ENCODE data around the gene PCNX3. TPM values are rescaled to one million over a fixed set of nuclear protein-coding genes. Genes with fewer than 3 reads are reported as not detected.
"Not testable (repeated sequence)": the region's sequence is repeated elsewhere in the genome, so short reads cannot be mapped to it uniquely, and the experiment has no call there.

Gene PCNX3
- total and polyA plus RNA-seq, 2 donors (not counting 1 experiment from before 2014, with no cell fraction given) = 8.0 to 14.7 TPM

- no peak overlapping the region for H3K9ac ChIP-seq (ENCODE audit: insufficient read depth, low read length)
- H2AFZ ChIP-seq (ENCODE audit: low read length) = no peak overlapping the region
- H3K27me3 ChIP-seq (ENCODE audit: control insufficient read depth, insufficient read depth, low read length) = no peaks in the 10 kb centered on the region
- H3K27ac ChIP-seq (ENCODE audit: insufficient read depth, low read length) = no peak overlapping the region
- no peaks in the 10 kb centered on the region for H4K20me1 ChIP-seq (ENCODE audit: control insufficient read depth, extremely low read depth, insufficient read depth, low read length)
- H3K9me3 ChIP-seq (ENCODE audit: control insufficient read depth, insufficient read depth, low read depth, low read length) = no peaks in the 10 kb centered on the region
- H3K36me3 ChIP-seq (ENCODE audit: control insufficient read depth, insufficient read depth, low read length) = no peaks in the 10 kb centered on the region
- H3K4me1 ChIP-seq (ENCODE audit: control insufficient read depth, extremely low read depth, insufficient read depth, low read length) = no peaks in the 10 kb centered on the region
- no peak for DNase-seq (ENCODE audit: low read depth in 2 of 2)
- no peak for TF ChIP-seq CTCF (conservative IDR thresholded peaks at IDR 0.05 in 1 of 2, IDR thresholded peaks at IDR 0.05 in 1 of 2; ENCODE audit: low read depth in 1 of 2, low read length in 2 of 2)
- TF ChIP-seq EZH2 (IDR thresholded peaks at IDR 0.05; ENCODE audit: low read length, missing control alignments) = no peak
- H3K4me2 ChIP-seq (ENCODE audit: extremely low read depth, insufficient read depth, low read length) = no peak overlapping the region
- H3K4me3 ChIP-seq (replicated peaks in 1 of 4; ENCODE audit: control extremely low read depth in 1 of 4, insufficient read depth in 1 of 4, low read depth in 3 of 4, low read length in 4 of 4) = no peak overlapping the region
- no peaks in the 10 kb centered on the region for H3K79me2 ChIP-seq (ENCODE audit: control insufficient read depth, insufficient read depth, low read length)
These were observed 56.7 kb downstream of the PCNX3 start for GRCh38 chr11:65672180-65672860.

- H3K79me2 ChIP-seq (ENCODE audit: control insufficient read depth, insufficient read depth, low read length) = no peaks in the 10 kb centered on the region
- TF ChIP-seq CTCF (conservative IDR thresholded peaks at IDR 0.05 in 1 of 2, IDR thresholded peaks at IDR 0.05 in 1 of 2; ENCODE audit: low read depth in 1 of 2, low read length in 2 of 2) (no peak), EZH2 (IDR thresholded peaks at IDR 0.05; ENCODE audit: low read length, missing control alignments) (no peak)
- H2AFZ ChIP-seq (ENCODE audit: low read length) = no peak overlapping the region
- no peak overlapping the region for H3K4me3 ChIP-seq (replicated peaks in 1 of 4; ENCODE audit: control extremely low read depth in 1 of 4, insufficient read depth in 1 of 4, low read depth in 3 of 4, low read length in 4 of 4)
- H3K4me2 ChIP-seq (ENCODE audit: extremely low read depth, insufficient read depth, low read length) = no peak overlapping the region
- H4K20me1 ChIP-seq (ENCODE audit: control insufficient read depth, extremely low read depth, insufficient read depth, low read length) = no peaks in the 10 kb centered on the region
- no peaks in the 10 kb centered on the region for H3K27me3 ChIP-seq (ENCODE audit: control insufficient read depth, insufficient read depth, low read length)
- no peaks in the 10 kb centered on the region for H3K9me3 ChIP-seq (ENCODE audit: control insufficient read depth, insufficient read depth, low read depth, low read length)
- H3K9ac ChIP-seq (ENCODE audit: insufficient read depth, low read length) = no peak overlapping the region
- DNase-seq (ENCODE audit: low read depth in 2 of 2) = no peak
- no peak overlapping the region for H3K27ac ChIP-seq (ENCODE audit: insufficient read depth, low read length)
- H3K4me1 ChIP-seq (ENCODE audit: control insufficient read depth, extremely low read depth, insufficient read depth, low read length) = no peaks in the 10 kb centered on the region
- no peaks in the 10 kb centered on the region for H3K36me3 ChIP-seq (ENCODE audit: control insufficient read depth, insufficient read depth, low read length)
These were observed 57.4 kb downstream of the PCNX3 start for GRCh38 chr11:65672982-65673381.

GRCh38 chr11:65680192-65680743 is 64.7 kb downstream of the PCNX3 start:
- H3K4me2 ChIP-seq (ENCODE audit: extremely low read depth, insufficient read depth, low read length) = no peak overlapping the region
- no peak overlapping the region for H3K4me3 ChIP-seq (replicated peaks in 1 of 4; ENCODE audit: control extremely low read depth in 1 of 4, insufficient read depth in 1 of 4, low read depth in 3 of 4, low read length in 4 of 4)
- peaks cover 4% of the 10 kb centered on the region for H3K27me3 ChIP-seq (ENCODE audit: control insufficient read depth, insufficient read depth, low read length)
- H3K27ac ChIP-seq (ENCODE audit: insufficient read depth, low read length) = no peak overlapping the region
- DNase-seq (ENCODE audit: low read depth in 2 of 2) = no peak
- no peaks in the 10 kb centered on the region for H3K36me3 ChIP-seq (ENCODE audit: control insufficient read depth, insufficient read depth, low read length)
- peaks cover 1% of the 10 kb centered on the region for H4K20me1 ChIP-seq (ENCODE audit: control insufficient read depth, extremely low read depth, insufficient read depth, low read length)
- H3K9me3 ChIP-seq (ENCODE audit: control insufficient read depth, insufficient read depth, low read depth, low read length) = no peaks in the 10 kb centered on the region
- no peak overlapping the region for H3K9ac ChIP-seq (ENCODE audit: insufficient read depth, low read length)
- no peak overlapping the region for H2AFZ ChIP-seq (ENCODE audit: low read length)
- no peaks in the 10 kb centered on the region for H3K4me1 ChIP-seq (ENCODE audit: control insufficient read depth, extremely low read depth, insufficient read depth, low read length)
- TF ChIP-seq EZH2 (IDR thresholded peaks at IDR 0.05; ENCODE audit: low read length, missing control alignments) (no peak), CTCF (conservative IDR thresholded peaks at IDR 0.05 in 1 of 2, IDR thresholded peaks at IDR 0.05 in 1 of 2; ENCODE audit: low read depth in 1 of 2, low read length in 2 of 2) (no peak)
- H3K79me2 ChIP-seq (ENCODE audit: control insufficient read depth, insufficient read depth, low read length) = no peaks in the 10 kb centered on the region

GRCh38 chr11:65683480-65683879 is 67.9 kb downstream of the PCNX3 start:
- not testable (repeated sequence) for H3K27me3 ChIP-seq (ENCODE audit: control insufficient read depth, insufficient read depth, low read length); H3K4me2 ChIP-seq (ENCODE audit: extremely low read depth, insufficient read depth, low read length); DNase-seq (ENCODE audit: low read depth in 2 of 2); H3K4me1 ChIP-seq (ENCODE audit: control insufficient read depth, extremely low read depth, insufficient read depth, low read length); H3K36me3 ChIP-seq (ENCODE audit: control insufficient read depth, insufficient read depth, low read length); H2AFZ ChIP-seq (ENCODE audit: low read length); H4K20me1 ChIP-seq (ENCODE audit: control insufficient read depth, extremely low read depth, insufficient read depth, low read length); H3K9ac ChIP-seq (ENCODE audit: insufficient read depth, low read length); H3K27ac ChIP-seq (ENCODE audit: insufficient read depth, low read length); H3K4me3 ChIP-seq (replicated peaks in 1 of 4; ENCODE audit: control extremely low read depth in 1 of 4, insufficient read depth in 1 of 4, low read depth in 3 of 4, low read length in 4 of 4); H3K9me3 ChIP-seq (ENCODE audit: control insufficient read depth, insufficient read depth, low read depth, low read length); H3K79me2 ChIP-seq (ENCODE audit: control insufficient read depth, insufficient read depth, low read length)
